Right cardiac atrium (tissue), 5 donors: ENCODE measurements around the gene MYL7. TPM values are rescaled to one million over a fixed set of nuclear protein-coding genes. Genes with fewer than 3 reads are reported as not detected.
"Not testable (repeated sequence)": the region's sequence is repeated elsewhere in the genome, so short reads cannot be mapped to it uniquely, and the experiment has no call there.

Experiments used
- ATAC-seq, 2 donors: fragments of 200-7000 bp; cut with Tn5 transposase; one replicate each; pipeline versions ENCODE4 v1.8.0 to v1.9.1; 2020; ENCODE audit warnings: moderate library complexity in 2 of 2, mild to moderate bottlenecking in 1 of 2
- DNase-seq, 3 donors: peaks; one replicate each; pipeline ENCODE4 v3.0.0-alpha.2; 2020
- H3K27ac ChIP-seq: one replicate; pipeline ENCODE4 v1.5.1; 2013; ENCODE audit warnings: mild to moderate bottlenecking, low read length, control low read depth, moderate library complexity
- H3K27me3 ChIP-seq: one replicate; pipeline ENCODE4 v1.6.1; 2013; ENCODE audit not compliant: control insufficient read depth, insufficient read depth
- H3K4me1 ChIP-seq: one replicate; pipeline ENCODE4 v1.6.1; 2013; ENCODE audit warnings: low read length; ENCODE audit not compliant: control insufficient read depth, insufficient read depth
- H3K4me3 ChIP-seq: one replicate; pipeline ENCODE4 v1.5.1; 2013; ENCODE audit warnings: low read length, control low read depth
- H3K9me3 ChIP-seq: one replicate; pipeline ENCODE4 v1.6.1; 2013; ENCODE audit warnings: low read length; ENCODE audit not compliant: control insufficient read depth
- WGBS: extraction: QIAGEN DNeasy Blood & Tissue Kit; methylation state at CpG from one replicate; pipeline ENCODE4 v1.1.7; 2013; 5-methylcytosine and 5-hydroxymethylcytosine counted together
- intact Hi-C, 4 donors: fragments of 100-400 bp; cut with DNase I; formaldehyde crosslinking; loops; one replicate each; pipeline versions ENCODE4 v1.11.0 to v1.14.0; 2022 to 2023
- polyA plus RNA-seq: library from polyadenylated mRNA; stranded (reverse); fragments of 200-250 nt; gene quantifications from one replicate; pipeline ENCODE4 v1.2.3, GENCODE V29; 2013
- total RNA-seq, 4 donors: library from RNA; stranded (reverse); fragmentation: NEBNext Ultra II Directional; extraction: Animal tissue kit (Norgen Biotek cat#: 25700); gene quantifications; one replicate each; pipeline ENCODE4 v1.2.1, GENCODE V29; 2021
- donor health status: healthy with polysubstance abuse.
- donor health status: DM: no; HTN: yes; CAD: no.
- donor health status: DM: no; HTN: no; CAD: no.
- donor health status: DM: no; HTN: yes; CAD: no; lungs with severe emphysema.
- donor health status: DM: yes; HTN: yes; CAD: no.

Gene MYL7
- total and polyA plus RNA-seq, 5 donors = 13,263 to 28,570 (median 14,937) TPM

- H3K27me3 ChIP-seq, H3K4me3 ChIP-seq, DNase-seq, intact Hi-C loops, H3K27ac ChIP-seq, H3K9me3 ChIP-seq, H3K4me1 ChIP-seq, ATAC-seq: not testable (repeated sequence)
- 94% methylated on average over 9 of the region's 9 CpGs for WGBS
Measured at GRCh38 chr7:44171901-44172300, 30.8 kb upstream of the MYL7 start.

- Histone ChIP-seq H3K27me3 (no peaks in the 10 kb centered on the region), H3K27ac (no peak overlapping the region), H3K4me3 (no peak overlapping the region), H3K9me3 (no peaks in the 10 kb centered on the region), H3K4me1 (no peaks in the 10 kb centered on the region)
- DNase-seq = no peak
- intact Hi-C loops = no loop called here
- no peak for ATAC-seq
Measured at GRCh38 chr7:44167920-44168319, 26.8 kb upstream of the MYL7 start.

- Histone ChIP-seq H3K27me3 (no peaks in the 10 kb centered on the region), H3K9me3 (no peaks in the 10 kb centered on the region), H3K4me1 (peaks cover 4% of the 10 kb centered on the region), H3K27ac (no peak overlapping the region), H3K4me3 (no peak overlapping the region)
- intact Hi-C loops = no loop called here
- 66% methylated on average over 1 of the region's 1 CpG for WGBS
- ATAC-seq = no peak
- no peak for DNase-seq
Measured at GRCh38 chr7:44163591-44163990, 22.5 kb upstream of the MYL7 start.

GRCh38 chr7:44162785-44163395 is 21.8 kb upstream of the MYL7 start:
- Histone ChIP-seq H3K4me3 (no peak overlapping the region), H3K9me3 (no peaks in the 10 kb centered on the region), H3K27ac (no peak overlapping the region), H3K4me1 (peaks cover 4% of the 10 kb centered on the region), H3K27me3 (no peaks in the 10 kb centered on the region)
- 87% methylated on average over 1 of the region's 1 CpG for WGBS
- ATAC-seq (peak in 1 of 2 donors; percentile 17), DNase-seq (no peak)
- intact Hi-C loops = no loop called here

GRCh38 chr7:44162179-44162578 is 21.0 kb upstream of the MYL7 start:
- no peaks in the 10 kb centered on the region for H3K27me3 ChIP-seq
- no peaks in the 10 kb centered on the region for H3K9me3 ChIP-seq
- no peak overlapping the region for H3K4me3 ChIP-seq
- no peak for DNase-seq
- intact Hi-C loops = no loop called here
- peaks cover 4% of the 10 kb centered on the region for H3K4me1 ChIP-seq
- 65% methylated on average over 4 of the region's 4 CpGs for WGBS
- ATAC-seq = peak in 1 of 2 donors; percentile 36
- H3K27ac ChIP-seq = no peak overlapping the region

GRCh38 chr7:44161371-44161770 is 20.2 kb upstream of the MYL7 start:
- Histone ChIP-seq H3K9me3 (no peaks in the 10 kb centered on the region), H3K4me3 (no peak overlapping the region), H3K27ac (no peak overlapping the region), H3K27me3 (no peaks in the 10 kb centered on the region), H3K4me1 (peaks cover 4% of the 10 kb centered on the region)
- no peak for ATAC-seq
- DNase-seq = no peak
- WGBS = 97% methylated on average over 2 of the region's 2 CpGs
- intact Hi-C loops = no loop called here

GRCh38 chr7:44159824-44160630 is 18.9 kb upstream of the MYL7 start:
- no peak overlapping the region for H3K27ac ChIP-seq
- no peaks in the 10 kb centered on the region for H3K27me3 ChIP-seq
- 77% methylated on average over 5 of the region's 5 CpGs for WGBS
- no peak overlapping the region for H3K4me3 ChIP-seq
- ATAC-seq = peak in 1 of 2 donors; percentile 15
- intact Hi-C loops = no loop called here
- no peak for DNase-seq
- H3K4me1 ChIP-seq = peaks cover 4% of the 10 kb centered on the region
- H3K9me3 ChIP-seq = no peaks in the 10 kb centered on the region

- H3K27ac ChIP-seq = no peak overlapping the region
- H3K9me3 ChIP-seq = no peaks in the 10 kb centered on the region
- 91% methylated on average over 12 of the region's 12 CpGs for WGBS
- ATAC-seq (no peak), DNase-seq (peak in 1 of 3 donors; percentile 25)
- no peak overlapping the region for H3K4me3 ChIP-seq
- no peaks in the 10 kb centered on the region for H3K27me3 ChIP-seq
- intact Hi-C loops = no loop called here
- H3K4me1 ChIP-seq = peaks cover 4% of the 10 kb centered on the region
Measured at GRCh38 chr7:44158873-44159631, 17.9 kb upstream of the MYL7 start.

- Histone ChIP-seq H3K27me3 (no peaks in the 10 kb centered on the region), H3K27ac (no peak overlapping the region), H3K4me3 (no peak overlapping the region), H3K9me3 (no peaks in the 10 kb centered on the region), H3K4me1 (peaks cover 4% of the 10 kb centered on the region)
- intact Hi-C loops = no loop called here
- 74% methylated on average over 10 of the region's 10 CpGs for WGBS
- DNase-seq (peak in 1 of 3 donors; percentile 29), ATAC-seq (no peak)
Measured at GRCh38 chr7:44158096-44158872, 17.2 kb upstream of the MYL7 start.

- DNase-seq (peak in 1 of 3 donors; percentile 33), ATAC-seq (no peak)
- H3K4me1 ChIP-seq = peaks cover 4% of the 10 kb centered on the region
- no peaks in the 10 kb centered on the region for H3K9me3 ChIP-seq
- H3K27me3 ChIP-seq = no peaks in the 10 kb centered on the region
- intact Hi-C loops = no loop called here
- no peak overlapping the region for H3K4me3 ChIP-seq
- 71% methylated on average over 15 of the region's 15 CpGs for WGBS
- H3K27ac ChIP-seq = no peak overlapping the region
Measured at GRCh38 chr7:44157116-44158080, 16.3 kb upstream of the MYL7 start.
